HepG2 (cell line): ENCODE measurements around the gene DNAJA2. TPM values are rescaled to one million over a fixed set of nuclear protein-coding genes. Genes with fewer than 3 reads are reported as not detected.

Source experiments
- AGO1 ChIP-seq: fragments of 200-400 bp; formaldehyde crosslinking; IDR thresholded peaks from 2 replicates; pipeline ENCODE4 v1.6.1; 2017; ENCODE audit warnings: mild to moderate bottlenecking, low read depth, low read length, moderate library complexity; ENCODE audit not compliant: poor library complexity, severe bottlenecking
- ARNTL ChIP-seq: sonication (generic); formaldehyde crosslinking; IDR thresholded peaks from 2 replicates; pipeline ENCODE4 v1.4.0; 2020; ENCODE audit warnings: mild to moderate bottlenecking, missing genetic modification reagents
- ASH2L ChIP-seq: fragments of 300-600, 200-600 bp; sonication (generic); IDR thresholded peaks from 2 replicates; pipeline ENCODE4 v1.7.0; 2017; ENCODE audit warnings: low read depth, mild to moderate bottlenecking, moderate library complexity, mixed read lengths, low read length; ENCODE audit not compliant: insufficient read length
- BHLHE40 ChIP-seq: IDR thresholded peaks from 2 replicates; pipeline ENCODE4 v1.6.1; 2011; ENCODE audit warnings: low read length, improper control_type of control experiment
- FOSL1 ChIP-seq: sonication (generic); formaldehyde crosslinking; IDR thresholded peaks from 2 replicates; pipeline ENCODE4 v1.9.0; 2021; ENCODE audit warnings: missing genetic modification reagents, borderline replicate concordance
- HCFC1 ChIP-seq: fragments of 150-350 bp; IDR thresholded peaks from 2 replicates; pipeline ENCODE4 v1.6.1; 2014; ENCODE audit warnings: low read depth, low read length
- IRF2 ChIP-seq: IDR thresholded peaks from 2 replicates; pipeline ENCODE4 v1.6.1; 2018; ENCODE audit warnings: missing genetic modification reagents, missing compliant biosample characterization
- NFATC3 ChIP-seq: sonication (generic); formaldehyde crosslinking; IDR thresholded peaks from 2 replicates; pipeline ENCODE4 v1.5.1; 2020; ENCODE audit warnings: mild to moderate bottlenecking, missing genetic modification reagents
- NFKBIZ ChIP-seq: IDR thresholded peaks from 2 replicates; pipeline ENCODE4 v1.6.1; 2018; ENCODE audit warnings: missing genetic modification reagents, missing compliant biosample characterization
- NR2C2 ChIP-seq: sonication (generic); formaldehyde crosslinking; IDR thresholded peaks from 2 replicates; pipeline ENCODE4 v1.4.0; 2020; ENCODE audit warnings: missing genetic modification reagents, mild to moderate bottlenecking, moderate library complexity, borderline replicate concordance
- PRMT3 ChIP-seq: sonication (generic); formaldehyde crosslinking; IDR thresholded peaks from 2 replicates; pipeline ENCODE4 v1.8.1; 2022; ENCODE audit warnings: low read depth, mild to moderate bottlenecking, moderate library complexity, missing genetic modification reagents, borderline replicate concordance
- REPIN1 ChIP-seq: sonication (generic); formaldehyde crosslinking; IDR thresholded peaks from 2 replicates; pipeline ENCODE4 v1.8.0; 2022; ENCODE audit warnings: missing genetic modification reagents, low read depth, mild to moderate bottlenecking, borderline replicate concordance
- RFX3 ChIP-seq: IDR thresholded peaks from 2 replicates; pipeline ENCODE4 v1.6.1; 2016; ENCODE audit warnings: missing biosample characterization, missing genetic modification reagents
- ZC3H13 ChIP-seq: sonication (generic); formaldehyde crosslinking; IDR thresholded peaks from 2 replicates; pipeline ENCODE4 v1.8.1; 2023; ENCODE audit warnings: mild to moderate bottlenecking, missing genetic modification reagents, moderate library complexity
- ZNF10 ChIP-seq: sonication (generic); formaldehyde crosslinking; IDR thresholded peaks from 2 replicates; pipeline ENCODE4 v1.4.0; 2020; ENCODE audit warnings: mild to moderate bottlenecking, low read depth, missing genetic modification reagents, borderline replicate concordance
- ZNF274 ChIP-seq: sonication (generic); formaldehyde crosslinking; IDR thresholded peaks from 2 replicates; pipeline ENCODE4 v1.5.1; 2020; ENCODE audit warnings: mild to moderate bottlenecking, missing genetic modification reagents
- ZNF3 ChIP-seq: IDR thresholded peaks from 2 replicates; pipeline ENCODE4 v1.7.0; 2017; ENCODE audit warnings: inconsistent platforms
- ZNF367 ChIP-seq: sonication (generic); formaldehyde crosslinking; IDR thresholded peaks from 2 replicates; pipeline ENCODE4 v1.4.0; 2020; ENCODE audit warnings: missing genetic modification reagents, borderline replicate concordance
- ZNF432 ChIP-seq: sonication (generic); formaldehyde crosslinking; IDR thresholded peaks from 2 replicates; pipeline ENCODE4 v1.5.0; 2020; ENCODE audit warnings: missing genetic modification reagents, mild to moderate bottlenecking, borderline replicate concordance
- ZNF563 ChIP-seq: sonication (generic); formaldehyde crosslinking; IDR thresholded peaks from 2 replicates; pipeline ENCODE4 v1.8.0; 2022; ENCODE audit warnings: mild to moderate bottlenecking, moderate library complexity, missing genetic modification reagents
- ZNF607 ChIP-seq: sonication (generic); formaldehyde crosslinking; IDR thresholded peaks from 2 replicates; pipeline ENCODE4 v1.5.1; 2020; ENCODE audit warnings: missing genetic modification reagents, mild to moderate bottlenecking, borderline replicate concordance
- ZNF841 ChIP-seq: sonication (generic); formaldehyde crosslinking; IDR thresholded peaks from 2 replicates; pipeline ENCODE4 v1.8.1; 2023; ENCODE audit warnings: missing genetic modification reagents, borderline replicate concordance
- polyA plus RNA-seq, 8 experiments: library from polyadenylated mRNA; depleted of rRNA in 3 of 8; stranded (reverse) in 7 of 8; unstranded in 1 of 8; fragments of >200 nt; fragmentation: Illumina TruSeq in 4 of 8; extraction: Trizol in 4 of 8; gene quantifications; 2 replicates each; pipeline versions ENCODE4 v1.2.1 to v1.2.3, GENCODE V29; 2011 to 2016; ENCODE audit warnings: low read depth in 4 of 8, missing spikeins in 1 of 8, mixed read lengths in 1 of 8; ENCODE audit not compliant: insufficient read depth in 1 of 8
- total RNA-seq, 5 experiments: library from RNA; depleted of rRNA; stranded (reverse); fragments of >200 nt; fragmentation: Illumina TruSeq; extraction: Trizol; gene quantifications; 2 replicates each; pipeline ENCODE4 v1.2.3, GENCODE V29; 2016; ENCODE audit warnings: low read depth in 1 of 5
- TF ChIP-seq, protein P1 (sequence below): IDR thresholded peaks from 2 replicates; pipeline ENCODE4 v1.6.1; 2018; ENCODE audit warnings: missing genetic modification reagents
- TF ChIP-seq, protein P2 (sequence below): IDR thresholded peaks from 2 replicates; pipeline ENCODE4 v1.6.1; 2012; ENCODE audit warnings: low read depth, low read length, improper control_type of control experiment
- TF ChIP-seq, protein P3 (sequence below): IDR thresholded peaks from 2 replicates; pipeline ENCODE4 v1.6.1; 2016; ENCODE audit warnings: mild to moderate bottlenecking, missing biosample characterization, missing genetic modification reagents
- TF ChIP-seq, protein P4 (sequence below): sonication (generic); formaldehyde crosslinking; IDR thresholded peaks from 2 replicates; pipeline ENCODE4 v1.4.0; 2020; ENCODE audit warnings: missing genetic modification reagents

Gene DNAJA2
- total and polyA plus RNA-seq, 2 of the 13 experiments (the other 11 are each of a cell fraction or from before 2014, with no cell fraction given): 25.4 to 176 TPM

DNA sequence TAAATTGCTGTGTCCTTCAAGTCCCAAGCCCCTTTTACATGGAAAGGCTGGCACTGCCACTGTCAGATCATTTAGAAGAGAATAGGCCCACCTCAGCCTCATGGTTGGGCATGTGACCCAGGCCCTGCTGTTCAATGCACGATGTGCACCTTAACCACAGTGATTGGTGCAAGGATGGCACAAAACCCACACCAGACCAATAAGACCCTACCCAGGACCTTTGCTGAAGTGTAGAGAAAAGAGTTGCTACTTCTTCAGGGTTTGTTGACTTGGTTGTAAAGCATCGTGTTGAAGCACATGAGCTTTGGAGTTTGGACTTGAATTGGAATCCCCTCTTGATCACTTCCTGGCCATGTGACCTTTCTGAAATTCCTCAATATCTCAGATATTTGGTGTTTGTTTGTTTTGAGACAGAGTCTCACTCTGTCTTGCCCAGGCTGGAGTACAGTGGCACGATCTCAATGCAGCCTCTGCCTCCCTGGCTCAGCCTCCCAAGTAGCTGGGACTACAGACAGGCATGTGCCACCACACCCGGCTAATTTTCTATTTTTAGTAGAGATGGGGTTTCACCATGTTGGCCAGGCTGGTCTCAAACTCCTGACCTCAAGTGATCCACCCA is 24.8 kb downstream of the DNAJA2 start (continued):
- TF ChIP-seq RFX3 (CRISPR knock-in tag) (no peak), ZC3H13 (CRISPR knock-in tag) (no peak), ZNF563 (0 out of 2 replicates have a peak, but pooled peaks have one; percentile 41), ARNTL (CRISPR knock-in tag) (peak; percentile 70; the same call in 1 of the 2 replicates), ZNF841 (CRISPR knock-in tag) (no peak), ZNF432 (CRISPR knock-in tag) (no peak), NR2C2 (CRISPR knock-in tag) (no peak), ZNF607 (peak; percentile 82; the same call in 1 of the 2 replicates), BHLHE40 (0 out of 2 replicates have a peak, but pooled peaks have one; percentile 45), IRF2 (CRISPR knock-in tag) (peak; percentile 62; the same call in 1 of the 2 replicates), ZNF274 (CRISPR knock-in tag) (0 out of 2 replicates have a peak, but pooled peaks have one; percentile 64), ZNF3 (CRISPR knock-in tag) (no peak), FOSL1 (CRISPR knock-in tag) (no peak), ZNF10 (CRISPR knock-in tag) (no peak), NFATC3 (CRISPR knock-in tag) (no peak), HCFC1 (no peak), NFKBIZ (peak; percentile 61; the same call in 1 of the 2 replicates), ASH2L (peak; percentile 90), PRMT3 (CRISPR knock-in tag) (no peak), REPIN1 (CRISPR knock-in tag) (peak; percentile 36; the same call in 1 of the 2 replicates), ZNF367 (CRISPR knock-in tag) (no peak), AGO1 (no peak)
- TF ChIP-seq, protein P1, sequence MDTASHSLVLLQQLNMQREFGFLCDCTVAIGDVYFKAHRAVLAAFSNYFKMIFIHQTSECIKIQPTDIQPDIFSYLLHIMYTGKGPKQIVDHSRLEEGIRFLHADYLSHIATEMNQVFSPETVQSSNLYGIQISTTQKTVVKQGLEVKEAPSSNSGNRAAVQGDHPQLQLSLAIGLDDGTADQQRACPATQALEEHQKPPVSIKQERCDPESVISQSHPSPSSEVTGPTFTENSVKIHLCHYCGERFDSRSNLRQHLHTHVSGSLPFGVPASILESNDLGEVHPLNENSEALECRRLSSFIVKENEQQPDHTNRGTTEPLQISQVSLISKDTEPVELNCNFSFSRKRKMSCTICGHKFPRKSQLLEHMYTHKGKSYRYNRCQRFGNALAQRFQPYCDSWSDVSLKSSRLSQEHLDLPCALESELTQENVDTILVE: 0 out of 2 replicates have a peak, but pooled peaks have one; percentile 19
- TF ChIP-seq, protein P2, sequence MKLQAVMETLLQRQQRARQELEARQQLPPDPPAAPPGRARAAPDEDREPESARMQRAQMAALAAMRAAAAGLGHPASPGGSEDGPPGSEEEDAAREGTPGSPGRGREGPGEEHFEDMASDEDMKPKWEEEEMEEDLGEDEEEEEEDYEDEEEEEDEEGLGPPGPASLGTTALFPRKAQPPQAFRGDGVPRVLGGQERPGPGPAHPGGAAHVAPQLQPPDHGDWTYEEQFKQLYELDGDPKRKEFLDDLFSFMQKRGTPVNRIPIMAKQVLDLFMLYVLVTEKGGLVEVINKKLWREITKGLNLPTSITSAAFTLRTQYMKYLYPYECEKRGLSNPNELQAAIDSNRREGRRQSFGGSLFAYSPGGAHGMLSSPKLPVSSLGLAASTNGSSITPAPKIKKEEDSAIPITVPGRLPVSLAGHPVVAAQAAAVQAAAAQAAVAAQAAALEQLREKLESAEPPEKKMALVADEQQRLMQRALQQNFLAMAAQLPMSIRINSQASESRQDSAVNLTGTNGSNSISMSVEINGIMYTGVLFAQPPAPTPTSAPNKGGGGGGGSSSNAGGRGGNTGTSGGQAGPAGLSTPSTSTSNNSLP: peak; percentile 52
- TF ChIP-seq, protein P3, sequence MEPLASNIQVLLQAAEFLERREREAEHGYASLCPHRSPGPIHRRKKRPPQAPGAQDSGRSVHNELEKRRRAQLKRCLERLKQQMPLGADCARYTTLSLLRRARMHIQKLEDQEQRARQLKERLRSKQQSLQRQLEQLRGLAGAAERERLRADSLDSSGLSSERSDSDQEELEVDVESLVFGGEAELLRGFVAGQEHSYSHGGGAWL (CRISPR knock-in tag): 0 out of 2 replicates have a peak, but pooled peaks have one; percentile 3
- TF ChIP-seq, protein P4, sequence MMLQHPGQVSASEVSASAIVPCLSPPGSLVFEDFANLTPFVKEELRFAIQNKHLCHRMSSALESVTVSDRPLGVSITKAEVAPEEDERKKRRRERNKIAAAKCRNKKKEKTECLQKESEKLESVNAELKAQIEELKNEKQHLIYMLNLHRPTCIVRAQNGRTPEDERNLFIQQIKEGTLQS (CRISPR knock-in tag): no peak
